Activated naive CD8-positive, alpha-beta T cell treated with anti-CD3 and anti-CD28 coated beads for 36 hours (primary cell): Measurements from ENCODE around the gene GSG1L. TPM values are rescaled to one million over a fixed set of nuclear protein-coding genes. Genes with fewer than 3 reads are reported as not detected.

ENCODE experiments used
- DNase-seq: peaks from one replicate; pipeline ENCODE4 v3.0.0; 2021
- H3K27ac Mint-ChIP-seq: one replicate; pipeline ENCODE4 v1.8.0; 2022; ENCODE audit warnings: mild to moderate bottlenecking, moderate library complexity, mixed read lengths
- H3K27me3 Mint-ChIP-seq: one replicate; pipeline ENCODE4 v1.8.0; 2022; ENCODE audit warnings: mild to moderate bottlenecking, mixed read lengths
- H3K36me3 Mint-ChIP-seq: one replicate; pipeline ENCODE4 v1.8.0; 2021; ENCODE audit warnings: mild to moderate bottlenecking, mixed read lengths
- H3K4me1 Mint-ChIP-seq: one replicate; pipeline ENCODE4 v1.8.0; 2021; ENCODE audit warnings: mixed read lengths
- H3K4me3 Mint-ChIP-seq: one replicate; pipeline ENCODE4 v1.8.0; 2022; ENCODE audit warnings: mild to moderate bottlenecking, moderate library complexity, mixed read lengths
- H3K9me3 Mint-ChIP-seq: one replicate; pipeline ENCODE4 v1.8.0; 2022; ENCODE audit warnings: mixed read lengths
- total RNA-seq, 2 experiments: library from RNA; stranded (reverse); gene quantifications; one replicate each; pipeline ENCODE4 v1.2.3, GENCODE V29; 2021

Gene GSG1L
- total RNA-seq, 2 experiments from 2014 or later = not detected

DNA sequence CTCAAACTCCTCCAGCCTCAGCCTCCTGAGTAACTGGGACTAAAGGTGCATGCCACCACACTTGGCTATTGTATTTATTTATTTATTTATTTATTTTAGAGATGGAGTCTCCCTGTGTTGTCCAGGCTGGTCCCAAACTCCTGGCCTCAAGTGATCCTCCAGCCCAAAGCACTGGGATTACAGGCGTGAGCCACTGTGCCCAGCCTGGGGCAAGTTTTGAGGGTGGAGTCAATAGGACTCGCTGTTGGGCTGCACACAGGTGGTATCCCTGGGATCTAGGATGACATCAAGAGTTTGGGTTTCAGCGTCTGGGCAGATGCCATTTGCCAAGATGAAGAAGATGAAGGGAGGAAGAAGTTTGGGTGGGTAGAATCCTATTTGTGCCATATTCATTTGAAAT lies 213.9 kb downstream of the GSG1L start:
- no peaks in the 10 kb centered on the region for H3K36me3 Mint-ChIP-seq
- peaks cover 48% of the 10 kb centered on the region for H3K27me3 Mint-ChIP-seq
- H3K4me3 Mint-ChIP-seq = no peak overlapping the region
- no peaks in the 10 kb centered on the region for H3K9me3 Mint-ChIP-seq
- no peak overlapping the region for H3K27ac Mint-ChIP-seq
- DNase-seq = no peak
- no peaks in the 10 kb centered on the region for H3K4me1 Mint-ChIP-seq

DNA sequence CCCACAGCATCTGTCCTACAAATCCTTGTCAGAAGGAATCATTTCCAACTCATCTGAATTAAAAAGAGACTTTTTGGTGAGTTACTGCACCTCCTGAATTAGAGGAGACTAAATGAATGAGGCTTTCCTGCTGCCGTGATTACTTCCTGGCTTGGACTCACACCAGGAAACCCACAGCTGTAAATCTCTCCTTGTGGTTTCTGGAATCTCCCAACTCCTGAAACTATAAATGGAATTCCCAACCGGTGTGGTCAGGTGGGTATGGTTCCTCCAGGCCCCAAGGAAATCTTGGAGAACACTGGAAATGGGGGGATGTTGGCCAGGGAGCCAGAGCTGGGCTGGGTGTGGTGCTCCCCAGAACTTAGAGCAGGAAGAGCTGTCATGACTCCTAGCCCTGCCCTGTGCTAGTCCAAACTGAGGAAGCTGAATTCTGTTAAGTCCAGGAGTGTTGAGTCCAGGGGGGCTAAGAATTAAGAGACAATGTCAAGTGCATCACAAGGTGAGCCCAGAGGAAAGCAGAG lies 216.4 kb downstream of the GSG1L start:
- Mint-ChIP-seq H3K27me3 (peaks cover 35% of the 10 kb centered on the region), H3K9me3 (no peaks in the 10 kb centered on the region), H3K36me3 (no peaks in the 10 kb centered on the region), H3K27ac (no peak overlapping the region), H3K4me3 (no peak overlapping the region), H3K4me1 (no peaks in the 10 kb centered on the region)
- DNase-seq = no peak

DNA sequence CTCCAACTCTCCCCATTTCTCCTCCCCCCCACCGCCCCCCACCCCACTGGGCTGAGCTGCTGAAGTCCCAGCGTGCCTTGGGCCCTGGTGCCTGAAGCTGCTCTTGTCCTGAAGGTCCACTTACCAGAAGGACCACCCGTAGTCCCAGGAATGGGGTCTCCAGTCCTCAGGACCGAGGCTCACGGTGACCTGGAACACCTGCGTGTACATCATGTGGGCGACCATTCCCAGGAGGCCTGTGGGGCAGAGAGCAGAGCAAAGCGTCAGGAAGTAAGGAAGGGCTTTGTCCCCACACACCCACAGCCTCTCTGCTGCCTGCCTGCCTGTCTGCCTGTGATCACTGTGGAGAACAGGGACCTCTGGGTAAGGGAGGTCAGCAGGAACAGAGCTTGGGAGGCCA lies 218.7 kb downstream of the GSG1L start:
- Mint-ChIP-seq H3K27ac (no peak overlapping the region), H3K9me3 (no peaks in the 10 kb centered on the region), H3K4me1 (no peaks in the 10 kb centered on the region), H3K4me3 (no peak overlapping the region), H3K36me3 (no peaks in the 10 kb centered on the region), H3K27me3 (peaks cover 21% of the 10 kb centered on the region)
- no peak for DNase-seq

DNA sequence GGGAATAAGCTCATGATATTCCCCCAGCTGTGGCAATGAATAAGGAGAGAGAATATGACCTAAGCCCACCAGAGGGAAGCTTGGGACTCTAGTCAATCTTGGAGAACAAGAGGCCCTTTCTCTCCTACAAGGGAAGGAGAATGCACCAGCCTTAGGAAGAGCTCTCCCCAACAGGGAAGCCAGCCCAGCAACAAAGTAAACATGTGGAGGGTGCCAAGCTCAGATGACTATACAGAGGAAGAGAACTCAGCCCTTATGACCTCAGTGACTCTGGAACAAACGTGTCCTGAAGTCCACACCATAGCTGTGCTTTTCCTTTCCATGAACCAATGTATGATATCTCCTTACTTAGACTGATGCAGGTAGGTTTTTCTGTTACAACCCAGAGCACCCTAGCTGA lies 219.7 kb downstream of the GSG1L start:
- DNase-seq = no peak
- Mint-ChIP-seq H3K27ac (no peak overlapping the region), H3K4me1 (no peaks in the 10 kb centered on the region), H3K36me3 (no peaks in the 10 kb centered on the region), H3K4me3 (no peak overlapping the region), H3K9me3 (no peaks in the 10 kb centered on the region), H3K27me3 (peaks cover 18% of the 10 kb centered on the region)

DNA sequence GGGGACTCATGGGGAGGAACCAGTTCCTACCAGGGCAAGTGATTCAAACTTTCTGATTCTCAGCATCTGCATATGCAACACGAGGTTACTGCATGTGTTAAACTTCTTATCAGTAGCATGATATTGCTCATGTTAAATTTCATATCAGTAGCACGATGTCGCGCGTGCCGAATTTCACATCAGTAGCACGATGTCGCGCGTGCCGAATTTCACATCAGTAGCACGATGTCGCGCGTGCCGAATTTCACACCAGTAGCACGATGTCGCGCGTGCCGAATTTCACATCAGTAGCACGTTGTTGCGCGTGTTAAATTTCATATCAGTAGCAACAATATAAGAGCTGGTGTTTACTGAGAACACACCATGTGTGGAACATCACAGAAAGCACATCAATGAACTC lies 221.6 kb downstream of the GSG1L start:
- Mint-ChIP-seq H3K27me3 (peaks cover 23% of the 10 kb centered on the region), H3K9me3 (peaks cover under 1% of the 10 kb centered on the region), H3K36me3 (no peaks in the 10 kb centered on the region), H3K27ac (no peak overlapping the region), H3K4me3 (no peak overlapping the region), H3K4me1 (no peaks in the 10 kb centered on the region)
- DNase-seq = no peak

DNA sequence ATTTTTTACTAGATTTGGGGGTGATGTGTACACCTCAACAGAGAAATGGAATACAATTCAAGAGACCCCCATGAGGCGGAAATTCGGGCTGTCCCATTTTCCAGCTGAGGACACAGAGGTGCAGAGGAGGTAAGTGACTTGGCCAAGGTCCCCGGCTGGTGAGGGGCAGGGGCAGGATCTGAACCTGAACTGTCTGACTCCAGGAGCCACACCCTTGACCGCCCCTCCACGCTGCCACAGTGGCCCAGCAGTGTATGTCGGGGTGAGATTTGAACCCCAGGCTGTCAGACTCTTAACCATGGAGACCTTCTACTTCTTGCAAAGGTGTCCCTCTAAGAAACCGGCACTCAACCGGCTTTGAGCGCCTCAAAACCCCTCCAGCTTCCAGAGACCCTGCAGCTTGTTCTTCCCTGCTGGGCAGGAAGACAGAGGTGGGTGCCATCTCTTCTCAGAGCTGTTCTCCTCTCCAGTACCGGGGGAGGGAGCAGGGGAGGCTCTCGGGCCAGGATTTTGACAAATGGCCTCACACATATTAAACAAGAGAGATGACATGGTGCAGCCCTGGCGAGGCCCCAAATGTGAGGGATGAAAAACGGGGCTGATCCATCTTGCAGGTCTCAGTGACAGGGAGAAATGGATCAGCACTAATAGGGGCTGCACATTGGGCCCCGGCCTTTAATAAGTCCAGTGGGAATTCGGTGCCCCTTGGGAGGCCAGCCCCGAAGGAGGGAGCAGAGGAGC lies 222.3 kb downstream of the GSG1L start:
- no peak for DNase-seq
- Mint-ChIP-seq H3K4me1 (no peaks in the 10 kb centered on the region), H3K27me3 (peaks cover 30% of the 10 kb centered on the region), H3K27ac (no peak overlapping the region), H3K36me3 (no peaks in the 10 kb centered on the region), H3K9me3 (peaks cover 7% of the 10 kb centered on the region), H3K4me3 (no peak overlapping the region)

DNA sequence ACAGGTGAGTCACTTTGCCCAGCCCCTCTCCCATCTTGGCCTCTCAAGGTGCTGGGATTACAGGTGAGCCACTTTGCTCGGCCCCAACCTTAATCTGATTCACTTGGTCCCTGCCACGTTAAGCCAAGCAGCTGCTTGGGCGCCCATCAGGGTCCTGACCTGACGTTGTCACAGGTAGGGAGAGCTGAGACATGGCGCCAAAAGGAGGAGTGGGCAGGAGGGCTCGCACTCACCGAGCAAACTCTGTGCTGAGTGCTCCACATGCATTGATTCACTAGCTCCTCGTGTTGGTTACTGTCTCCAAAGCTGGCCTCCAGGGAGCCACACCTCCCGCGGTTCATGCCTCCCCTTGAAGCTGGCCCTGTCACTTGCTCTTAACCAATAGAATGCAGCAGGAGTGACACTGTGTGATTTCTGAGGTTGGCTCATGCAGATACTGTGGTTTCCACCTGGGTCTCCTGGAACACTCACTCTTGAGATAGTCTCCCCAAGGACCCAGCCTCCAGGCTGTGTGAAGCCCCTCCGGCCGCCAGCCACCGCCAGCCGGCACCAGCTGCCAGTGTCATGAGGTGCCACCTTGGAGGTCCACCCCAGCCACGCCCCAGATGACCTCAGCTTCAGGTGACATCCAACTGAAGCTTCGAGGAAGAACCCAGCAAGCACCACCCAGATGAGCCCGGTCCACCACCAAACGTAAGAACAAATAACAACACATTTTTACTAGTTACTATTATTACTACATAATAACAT lies 223.0 kb downstream of the GSG1L start:
- H3K36me3 Mint-ChIP-seq = no peaks in the 10 kb centered on the region
- peaks cover 7% of the 10 kb centered on the region for H3K9me3 Mint-ChIP-seq
- H3K4me3 Mint-ChIP-seq = no peak overlapping the region
- H3K27me3 Mint-ChIP-seq = peaks cover 36% of the 10 kb centered on the region
- H3K4me1 Mint-ChIP-seq = no peaks in the 10 kb centered on the region
- DNase-seq = no peak
- H3K27ac Mint-ChIP-seq = no peak overlapping the region

DNA sequence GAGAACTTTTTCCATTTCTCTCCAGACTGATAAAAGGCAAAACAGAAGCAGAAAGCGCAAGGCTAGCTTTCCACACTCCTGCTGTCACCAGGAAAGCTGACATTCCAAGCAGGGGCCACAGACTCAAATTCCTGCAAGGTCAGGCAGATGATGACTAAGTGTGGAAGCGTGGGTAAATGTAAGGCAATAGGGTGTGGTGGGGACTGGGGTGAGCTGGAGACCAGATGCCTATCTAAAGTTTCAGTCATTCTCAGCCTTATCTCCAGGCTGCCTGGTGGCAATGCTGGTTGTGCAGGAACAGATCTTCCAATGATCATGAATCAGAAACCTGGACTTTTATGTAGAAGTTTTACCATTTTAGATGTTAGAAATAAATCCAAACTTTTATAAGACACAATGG lies 224.1 kb downstream of the GSG1L start:
- Mint-ChIP-seq H3K4me3 (no peak overlapping the region), H3K27ac (no peak overlapping the region)

DNA sequence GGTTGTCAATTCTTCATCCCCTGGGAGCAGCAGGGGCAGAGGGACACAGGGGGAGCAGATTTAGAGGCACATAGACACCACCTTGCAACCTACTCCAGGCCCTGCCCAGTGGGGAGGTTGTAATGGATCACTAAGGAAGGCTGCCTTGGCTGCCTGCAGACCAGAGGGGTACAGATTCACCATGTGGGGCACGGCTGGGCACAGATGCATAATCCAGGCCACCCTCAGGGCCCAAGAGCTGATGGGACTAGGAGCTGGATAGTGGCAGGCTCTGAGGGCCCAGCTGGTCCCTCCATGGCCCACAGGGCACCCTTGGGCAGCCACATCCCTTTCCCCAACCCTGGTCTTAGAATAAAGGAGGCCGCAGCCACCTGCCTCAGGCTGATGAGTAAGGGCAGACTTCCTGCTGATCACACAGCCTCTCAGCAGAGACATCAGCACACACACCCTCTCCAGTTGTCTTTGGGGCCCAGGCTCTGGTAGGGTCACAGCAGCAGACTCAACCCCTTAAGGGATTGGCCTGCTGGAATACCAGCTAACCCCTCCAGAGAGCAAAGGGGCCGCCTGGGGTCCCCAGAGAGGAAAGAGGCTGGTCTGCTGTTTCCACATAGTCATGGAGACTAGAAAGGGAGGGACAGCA lies 224.9 kb downstream of the GSG1L start:
- Mint-ChIP-seq H3K36me3 (no peaks in the 10 kb centered on the region), H3K27me3 (peaks cover 32% of the 10 kb centered on the region), H3K9me3 (peaks cover 7% of the 10 kb centered on the region), H3K27ac (no peak overlapping the region), H3K4me1 (no peaks in the 10 kb centered on the region), H3K4me3 (no peak overlapping the region)
- no peak for DNase-seq

More for the DNA sequence above, 224.1 kb downstream of the GSG1L start:
- no peak for DNase-seq
- Mint-ChIP-seq H3K36me3 (no peaks in the 10 kb centered on the region), H3K9me3 (peaks cover 7% of the 10 kb centered on the region), H3K4me1 (no peaks in the 10 kb centered on the region), H3K27me3 (peaks cover 36% of the 10 kb centered on the region)

DNA sequence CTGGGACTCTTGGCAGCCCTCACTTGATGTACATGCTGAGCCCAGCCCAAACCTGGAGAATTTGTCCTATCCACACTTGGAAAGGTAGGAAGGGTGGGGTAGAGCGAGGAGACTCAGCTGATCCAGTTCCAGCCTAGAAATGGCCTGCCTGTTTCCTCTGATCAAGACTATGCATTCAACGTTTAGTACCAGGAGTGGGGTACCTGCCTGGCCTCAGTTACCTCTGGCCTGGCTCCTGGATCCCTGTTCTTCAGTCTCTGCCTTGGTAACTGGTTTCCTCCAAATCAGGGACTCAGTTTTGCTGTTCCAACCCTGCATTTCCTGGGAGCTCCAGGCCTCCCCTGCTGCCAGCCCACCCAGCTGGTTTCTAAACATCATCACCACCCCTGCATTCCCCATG lies 233.5 kb downstream of the GSG1L start:
- Mint-ChIP-seq H3K27ac (no peak overlapping the region), H3K27me3 (peaks cover 8% of the 10 kb centered on the region), H3K4me3 (no peak overlapping the region), H3K9me3 (peaks cover 14% of the 10 kb centered on the region), H3K36me3 (no peaks in the 10 kb centered on the region), H3K4me1 (no peaks in the 10 kb centered on the region)
- no peak for DNase-seq

DNA sequence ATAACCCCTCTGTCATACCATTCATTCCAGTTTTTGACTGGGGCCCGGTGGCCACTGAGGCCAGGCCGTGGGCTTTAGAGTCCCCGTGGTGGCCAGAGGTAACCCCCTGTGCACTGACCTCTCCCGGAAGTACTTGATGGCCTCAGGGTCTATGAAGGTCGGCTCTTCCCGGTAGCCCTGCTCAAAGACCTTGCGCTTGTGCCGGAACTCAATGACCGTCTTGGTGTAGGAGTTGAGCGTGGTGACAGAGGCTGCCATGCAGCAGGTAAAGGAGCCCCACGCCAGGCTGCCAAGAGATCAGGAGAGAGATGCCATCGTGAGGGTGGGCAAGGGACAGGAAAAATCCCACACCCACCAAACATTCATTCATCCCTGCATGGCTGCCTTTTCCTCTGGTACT lies 234.8 kb downstream of the GSG1L start:
- no peaks in the 10 kb centered on the region for H3K36me3 Mint-ChIP-seq
- H3K4me1 Mint-ChIP-seq = no peaks in the 10 kb centered on the region
- DNase-seq = no peak
- H3K27me3 Mint-ChIP-seq = peaks cover 8% of the 10 kb centered on the region
- no peak overlapping the region for H3K27ac Mint-ChIP-seq
- H3K9me3 Mint-ChIP-seq = peaks cover 14% of the 10 kb centered on the region
- H3K4me3 Mint-ChIP-seq = no peak overlapping the region

DNA sequence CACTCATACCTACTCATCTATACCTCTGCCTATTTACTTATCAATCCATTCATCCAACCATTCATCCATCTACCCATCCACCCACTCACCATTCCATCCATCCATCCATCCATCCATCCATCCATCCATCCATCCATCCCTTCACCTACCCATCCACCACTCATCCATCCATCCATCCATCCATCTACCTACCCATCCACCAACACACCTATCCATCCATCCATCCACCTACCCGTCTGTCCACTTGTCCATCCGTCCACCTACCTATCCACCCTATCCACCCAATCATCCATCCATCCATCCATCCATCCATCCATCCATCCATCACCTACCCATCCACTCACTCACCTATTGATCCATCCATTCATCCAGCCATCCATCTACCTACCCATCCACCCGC lies 235.7 kb downstream of the GSG1L start:
- no peak for DNase-seq
- H3K4me1 Mint-ChIP-seq = no peaks in the 10 kb centered on the region
- H3K36me3 Mint-ChIP-seq = no peaks in the 10 kb centered on the region
- peaks cover 14% of the 10 kb centered on the region for H3K9me3 Mint-ChIP-seq
- H3K4me3 Mint-ChIP-seq = no peak overlapping the region
- H3K27me3 Mint-ChIP-seq = peaks cover 8% of the 10 kb centered on the region
- H3K27ac Mint-ChIP-seq = no peak overlapping the region

DNA sequence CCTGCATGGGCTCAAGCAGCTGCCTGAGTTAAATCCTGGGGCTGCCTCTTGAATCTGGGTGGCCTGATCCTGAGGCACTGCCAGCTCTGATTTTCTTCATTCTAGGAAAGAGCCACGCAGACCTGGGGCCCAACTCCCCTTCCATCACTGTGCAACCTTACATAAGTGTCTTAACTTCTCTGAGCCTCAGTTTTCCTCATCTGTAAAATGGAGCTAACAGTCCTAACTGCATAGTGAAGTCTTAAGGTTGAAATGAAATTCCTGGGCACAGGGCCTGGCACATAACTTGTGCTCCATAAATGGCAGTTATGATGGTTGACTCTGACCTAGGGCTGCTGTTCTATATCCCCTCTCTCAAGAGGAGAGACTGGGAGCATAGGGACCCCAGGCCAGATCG lies 236.6 kb downstream of the GSG1L start:
- Mint-ChIP-seq H3K36me3 (no peaks in the 10 kb centered on the region), H3K4me1 (no peaks in the 10 kb centered on the region), H3K27ac (no peak overlapping the region), H3K9me3 (peaks cover 14% of the 10 kb centered on the region), H3K27me3 (peaks cover 7% of the 10 kb centered on the region), H3K4me3 (no peak overlapping the region)
- DNase-seq = no peak

DNA sequence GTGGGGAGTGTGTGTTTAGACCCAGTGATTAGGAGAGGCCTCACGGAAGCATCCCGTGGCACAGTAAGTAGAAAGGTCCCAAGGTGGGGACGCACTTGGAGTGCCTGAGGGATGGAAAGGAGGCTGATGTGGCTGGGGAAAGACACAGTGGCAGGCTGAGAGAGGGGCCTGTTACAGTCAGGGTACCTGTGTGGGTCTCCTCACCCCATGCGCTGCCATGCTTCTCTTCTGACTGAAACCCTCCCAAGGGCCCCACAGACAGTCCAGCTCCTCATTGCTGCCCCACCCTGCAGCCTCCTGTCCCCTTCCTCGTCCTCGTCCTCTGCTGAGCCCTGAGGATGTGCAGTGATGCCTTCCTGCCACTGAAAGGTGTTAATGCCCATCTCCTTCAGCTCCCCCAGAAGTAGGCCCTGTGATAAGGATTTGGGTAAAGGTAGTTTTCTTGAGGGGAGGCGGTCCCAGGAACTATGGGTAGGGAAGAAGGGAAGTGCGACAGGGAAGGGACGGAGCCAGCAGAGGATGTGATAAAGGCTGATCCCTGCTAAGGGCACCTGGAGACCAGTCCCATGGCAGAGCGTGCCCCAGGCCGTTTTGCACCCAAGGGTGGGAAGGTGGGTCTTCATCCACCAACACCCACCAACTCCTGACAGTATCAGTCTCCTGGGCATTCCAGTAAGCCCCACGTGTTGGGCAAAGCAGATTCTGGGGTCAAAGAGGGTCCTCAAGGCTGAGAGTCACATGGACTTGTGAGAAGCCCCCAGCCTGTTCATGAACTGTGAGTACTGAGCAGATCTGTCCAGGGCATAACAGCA lies 237.2 kb downstream of the GSG1L start:
- H3K36me3 Mint-ChIP-seq = no peaks in the 10 kb centered on the region
- peaks cover under 1% of the 10 kb centered on the region for H3K27me3 Mint-ChIP-seq
- peaks cover 14% of the 10 kb centered on the region for H3K9me3 Mint-ChIP-seq
- no peak overlapping the region for H3K4me3 Mint-ChIP-seq
- DNase-seq = no peak
- no peak overlapping the region for H3K27ac Mint-ChIP-seq
- no peaks in the 10 kb centered on the region for H3K4me1 Mint-ChIP-seq

DNA sequence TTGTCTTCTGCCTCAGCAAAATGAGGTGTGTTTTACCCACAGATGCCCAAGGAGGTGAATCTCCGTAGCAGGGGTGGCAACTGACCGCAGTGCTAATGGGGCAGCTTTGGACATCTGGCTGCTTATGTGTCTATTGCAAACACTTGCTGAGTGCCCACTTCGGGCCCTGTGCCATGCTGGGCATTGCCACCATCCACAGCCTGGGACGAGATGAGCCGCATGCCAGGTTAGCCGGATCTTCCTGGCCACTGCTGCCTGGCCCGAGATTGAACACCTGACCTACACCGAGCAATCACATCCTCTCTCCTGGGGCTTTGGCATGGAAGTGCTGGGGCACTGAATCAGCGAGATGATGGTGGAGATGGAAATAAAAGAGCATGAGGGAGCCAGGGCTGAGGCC lies 238.7 kb downstream of the GSG1L start:
- Mint-ChIP-seq H3K4me1 (no peaks in the 10 kb centered on the region), H3K9me3 (peaks cover 6% of the 10 kb centered on the region), H3K27me3 (no peaks in the 10 kb centered on the region), H3K4me3 (no peak overlapping the region), H3K36me3 (no peaks in the 10 kb centered on the region), H3K27ac (no peak overlapping the region)
- no peak for DNase-seq
